Measurements from ENCODE around the gene RNF10. TPM values are rescaled to one million over a fixed set of nuclear protein-coding genes. Genes with fewer than 3 reads are reported as not detected.

RNF10 gene
- total and polyA plus RNA-seq, 9 of the 15 experiments (the other 6 are each of a cell fraction or from before 2014, with no cell fraction given), result 43.0 to 139 (median 80.1) TPM

DNA sequence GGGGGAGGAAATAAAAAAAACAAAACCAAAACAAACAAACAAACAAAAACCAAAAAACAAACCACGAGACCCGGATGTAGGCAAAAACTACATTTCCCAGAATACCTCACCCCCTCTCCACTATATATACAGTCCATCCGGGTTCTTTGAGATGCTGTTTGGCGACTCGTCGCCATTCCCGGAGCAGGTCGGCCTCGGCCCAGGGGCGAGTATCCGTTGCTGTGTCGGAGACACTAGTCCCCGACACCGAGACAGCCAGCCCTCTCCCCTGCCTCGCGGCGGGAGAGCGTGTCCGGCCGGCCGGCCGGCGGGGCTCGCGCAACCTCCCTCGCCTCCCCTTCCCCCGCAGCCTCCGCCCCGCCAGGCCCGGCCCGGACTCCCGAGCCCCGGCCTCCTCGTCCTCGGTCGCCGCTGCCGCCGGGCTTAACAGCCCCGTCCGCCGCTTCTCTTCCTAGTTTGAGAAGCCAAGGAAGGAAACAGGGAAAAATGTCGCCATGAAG lies at the start of gene RNF10 (continued):
- TF ChIP-seq SNRNP70 (optimal IDR thresholded peaks at IDR 0.05; ENCODE audit: low read depth, low read length), result no peak

DNA sequence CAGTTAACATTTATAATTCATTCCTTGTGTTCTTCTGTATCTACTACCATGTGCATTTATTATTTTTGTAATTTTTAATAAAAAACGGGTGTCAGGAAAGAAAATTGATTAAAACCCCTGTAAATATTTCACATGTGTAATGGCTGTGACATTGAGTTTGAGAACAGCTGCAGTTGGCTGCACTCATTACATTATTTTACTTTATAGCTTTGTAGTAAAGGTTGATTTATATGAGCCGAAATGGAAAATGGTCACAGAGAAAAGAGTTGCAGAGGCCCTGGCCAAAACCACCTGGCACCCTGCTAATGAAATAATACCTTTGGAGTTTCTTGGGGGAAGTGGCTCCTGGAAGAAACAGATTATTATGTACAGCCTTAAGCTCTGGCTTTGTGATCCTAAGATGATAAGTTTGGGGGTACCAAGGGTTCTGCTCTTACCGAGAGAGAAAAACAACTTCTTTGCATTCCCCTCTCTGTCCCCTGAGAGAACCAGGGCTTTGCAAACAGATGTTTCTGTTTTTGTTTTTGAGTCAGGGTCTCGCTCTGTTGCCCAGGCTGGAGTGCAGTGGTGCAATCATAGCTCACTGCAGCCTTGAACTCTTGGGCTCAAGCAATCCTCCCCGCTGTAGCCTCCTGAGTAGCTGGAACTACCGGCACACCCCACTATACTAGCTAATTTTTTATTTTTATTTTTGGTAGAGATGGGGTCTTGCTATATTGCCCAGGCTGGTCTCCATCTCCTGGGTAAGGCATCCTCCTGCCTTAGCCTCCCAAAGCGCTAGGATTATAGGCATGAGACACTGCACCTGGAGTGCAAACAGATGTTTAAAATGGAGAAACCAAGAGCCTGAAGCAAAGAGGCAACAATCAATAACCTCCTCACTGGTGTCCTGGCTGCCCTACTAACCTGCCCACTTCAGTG lies 47.9 kb upstream of the RNF10 start:
- ATAC-seq, result no peak
- intact Hi-C loops (cut with micrococcal nuclease), result no loop called here
- H3K79me2 ChIP-seq (ENCODE audit: control insufficient read depth, insufficient read depth, low read length), result peaks cover 10% of the 10 kb centered on the region; the same call in 2 of the 3 replicates
- peaks cover 21 to 34% of the 10 kb centered on the region in 2 experiments for H3K4me1 ChIP-seq (replicated peaks in 1 of 2; ENCODE audit: control insufficient read depth in 2 of 2, insufficient read depth in 2 of 2, low read length in 2 of 2)
- DNase-seq (ENCODE audit: extremely low read depth in 1 of 4, low spot score in 3 of 4), result no peak
- H2AFZ ChIP-seq (ENCODE audit: low read depth, low read length), result no peak overlapping the region
- no peak overlapping the region for H3K4me3 ChIP-seq
- no peaks in the 10 kb centered on the region for H3K9me3 ChIP-seq (replicated peaks; ENCODE audit: control insufficient read depth, insufficient read depth, low read depth, low read length)
- H3K36me3 ChIP-seq (ENCODE audit: control insufficient read depth, insufficient read depth, low read length), result peaks cover 32% of the 10 kb centered on the region
- in situ Hi-C loops (cut with MboI), result no loop called here
- no peaks in the 10 kb centered on the region; a peak in 1 of 5 replicates for H3K27me3 ChIP-seq (ENCODE audit: control insufficient read depth in 2 of 2, insufficient read depth in 2 of 2, low read length in 2 of 2)
- H3K4me2 ChIP-seq (ENCODE audit: insufficient read depth, low read length), result no peak overlapping the region
- H4K20me1 ChIP-seq (replicated peaks; ENCODE audit: control insufficient read depth, insufficient read depth, low read length), result no peaks in the 10 kb centered on the region
- FAIRE-seq, result no peak
- CTCF ChIA-PET (ENCODE audit: low intra/inter-chr PET ratio), result no interaction called here
- no peaks in the 10 kb centered on the region for H3K9me1 ChIP-seq (ENCODE audit: control insufficient read depth, insufficient read depth, low read length)
- 78% methylated on average over 6 of the region's 7 CpGs for WGBS (ENCODE audit: insufficient coverage, low coverage, missing lambda C conversion rate)
- no TSS peak for BruUV-seq (replicated peaks)
- no peak overlapping the region for H3K9ac ChIP-seq (ENCODE audit: insufficient read depth in 1 of 2, low read depth in 2 of 2, low read length in 2 of 2)
- H3K27ac ChIP-seq (ENCODE audit: extremely low read depth, low read depth, low read length), result no peak overlapping the region
- POLR2A ChIA-PET, result interaction anchor here (1.0 to 2.5 kb wide), 5 partner anchors 11 to 285 kb away, joined by 4 to 12 read pairs (median 6); partner anchors contain the start of gene RPLP0
- TF ChIP-seq SP1 (CRISPR knock-in tag; IDR thresholded peaks at IDR 0.05), result no peak
- no peak for TF ChIP-seq KLF6 (CRISPR knock-in tag; IDR thresholded peaks at IDR 0.05; ENCODE audit: borderline replicate concordance)
- no peak for TF ChIP-seq RFX5 (IDR thresholded peaks at IDR 0.05; ENCODE audit: low read depth, low read length)
- TF ChIP-seq ZBTB17 (CRISPR knock-in tag; IDR thresholded peaks at IDR 0.05), result no peak
- no peak for TF ChIP-seq PYGO2 (tag; IDR thresholded peaks at IDR 0.05)
- no peak for TF ChIP-seq ELF2 (CRISPR knock-in tag; IDR thresholded peaks at IDR 0.05)
- TF ChIP-seq GABPB1 (CRISPR knock-in tag; IDR thresholded peaks at IDR 0.05), result no peak
- TF ChIP-seq ZNF717 (CRISPR knock-in tag; IDR thresholded peaks at IDR 0.05), result no peak
- TF ChIP-seq, protein P1, sequence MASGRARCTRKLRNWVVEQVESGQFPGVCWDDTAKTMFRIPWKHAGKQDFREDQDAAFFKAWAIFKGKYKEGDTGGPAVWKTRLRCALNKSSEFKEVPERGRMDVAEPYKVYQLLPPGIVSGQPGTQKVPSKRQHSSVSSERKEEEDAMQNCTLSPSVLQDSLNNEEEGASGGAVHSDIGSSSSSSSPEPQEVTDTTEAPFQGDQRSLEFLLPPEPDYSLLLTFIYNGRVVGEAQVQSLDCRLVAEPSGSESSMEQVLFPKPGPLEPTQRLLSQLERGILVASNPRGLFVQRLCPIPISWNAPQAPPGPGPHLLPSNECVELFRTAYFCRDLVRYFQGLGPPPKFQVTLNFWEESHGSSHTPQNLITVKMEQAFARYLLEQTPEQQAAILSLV (tag; IDR thresholded peaks at IDR 0.05), result no peak
- TF ChIP-seq KDM1A (IDR thresholded peaks at IDR 0.05), result peak in 1 of 2 experiments; percentile 50; a peak in 2 of 4 replicates
- TF ChIP-seq, protein P2, sequence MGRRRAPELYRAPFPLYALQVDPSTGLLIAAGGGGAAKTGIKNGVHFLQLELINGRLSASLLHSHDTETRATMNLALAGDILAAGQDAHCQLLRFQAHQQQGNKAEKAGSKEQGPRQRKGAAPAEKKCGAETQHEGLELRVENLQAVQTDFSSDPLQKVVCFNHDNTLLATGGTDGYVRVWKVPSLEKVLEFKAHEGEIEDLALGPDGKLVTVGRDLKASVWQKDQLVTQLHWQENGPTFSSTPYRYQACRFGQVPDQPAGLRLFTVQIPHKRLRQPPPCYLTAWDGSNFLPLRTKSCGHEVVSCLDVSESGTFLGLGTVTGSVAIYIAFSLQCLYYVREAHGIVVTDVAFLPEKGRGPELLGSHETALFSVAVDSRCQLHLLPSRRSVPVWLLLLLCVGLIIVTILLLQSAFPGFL (CRISPR knock-in tag; IDR thresholded peaks at IDR 0.05), result no peak
- TF ChIP-seq NR4A1 (CRISPR knock-in tag; IDR thresholded peaks at IDR 0.05), result no peak
- no peak for TF ChIP-seq NR4A1 (tag; IDR thresholded peaks at IDR 0.05)
- no peak for TF ChIP-seq YY1 (IDR thresholded peaks at IDR 0.05; ENCODE audit: borderline replicate concordance in 1 of 3, control insufficient read depth in 1 of 3, extremely low read depth in 1 of 3, insufficient read depth in 3 of 3, insufficient read length in 1 of 3, insufficient replicate concordance in 2 of 3, low read depth in 1 of 3, low read length in 2 of 3)

All from K562 (cell line).